Left colon (tissue), 2 donors: Measurements from ENCODE around the gene TAPBP. TPM values are rescaled to one million over a fixed set of nuclear protein-coding genes. Genes with fewer than 3 reads are reported as not detected.
"Not testable (repeated sequence)": the region's sequence is repeated elsewhere in the genome, so short reads cannot be mapped to it uniquely, and the experiment has no call there.

Experiments
- ATAC-seq: fragments of 200-7000 bp; cut with Tn5 transposase; one replicate; pipeline ENCODE4 v1.9.1; 2020; ENCODE audit warnings: mild to moderate bottlenecking, moderate library complexity
- DNase-seq, 2 donors: peaks; one replicate each; pipeline ENCODE4 v3.0.0-alpha.2; 2020
- intact Hi-C, 2 donors: fragments of 100-400 bp; cut with DNase I in 1 of 2; cut with micrococcal nuclease in 1 of 2; formaldehyde crosslinking; loops; one replicate each; pipeline versions ENCODE4 v1.11.2 to v1.14.0; 2022; cut with DNase I, micrococcal nuclease
- total RNA-seq, 2 donors: library from RNA; stranded (reverse); fragmentation: NEBNext Ultra II Directional; extraction: Animal tissue kit (Norgen Biotek cat#: 25700); gene quantifications; one replicate each; pipeline ENCODE4 v1.2.1, GENCODE V29; 2021
- donor health status: DM: no; HTN: no; CAD: no.
- donor health status: DM: yes; HTN: yes; CAD: no.

TAPBP gene
- total RNA-seq, 2 donors from 2014 or later = 229 to 283 TPM

GRCh38 chr6:33285214-33285613, 28.7 kb downstream of the TAPBP start:
- DNase-seq, ATAC-seq, intact Hi-C loops: not testable (repeated sequence)

- DNase-seq (no peak), ATAC-seq (no peak)
- intact Hi-C loops = no loop called here
Measured at GRCh38 chr6:33280539-33280938, 33.3 kb downstream of the TAPBP start.

GRCh38 chr6:33279971-33280511, 33.8 kb downstream of the TAPBP start:
- no peak for DNase-seq
- intact Hi-C loops = no loop called here
- ATAC-seq = peak; percentile 10

- intact Hi-C loops = no loop called here
- no peak for ATAC-seq
- DNase-seq = no peak
Measured at GRCh38 chr6:33279257-33279695, 34.6 kb downstream of the TAPBP start.

GRCh38 chr6:33278810-33279209, 35.1 kb downstream of the TAPBP start:
- intact Hi-C loops = no loop called here
- DNase-seq (no peak), ATAC-seq (no peak)

GRCh38 chr6:33278392-33278741, 35.5 kb downstream of the TAPBP start:
- intact Hi-C loops = no loop called here
- ATAC-seq (no peak), DNase-seq (peak in 1 of 2 donors; percentile 25)

GRCh38 chr6:33277663-33278391, 36.1 kb downstream of the TAPBP start:
- DNase-seq = peak in 1 of 2 donors; percentile 44
- no peak for ATAC-seq
- intact Hi-C loops = no loop called here

- intact Hi-C loops = no loop called here
- ATAC-seq = peak; percentile 78
- peak; percentile 90 to 95 for DNase-seq
Measured at GRCh38 chr6:33276864-33277662, 36.8 kb downstream of the TAPBP start, which contains the start of gene B3GALT4. TSS of gene B3GALT4 (plus strand) at chr6:33277123. CDS start at chr6:33277420, 297 bp downstream.

GRCh38 chr6:33276581-33276863, 37.4 kb downstream of the TAPBP start:
- intact Hi-C loops = no loop called here
- DNase-seq = no peak
- ATAC-seq = peak; percentile 0

GRCh38 chr6:33275795-33276580, 37.9 kb downstream of the TAPBP start:
- intact Hi-C loops, ATAC-seq: not testable (repeated sequence)
- DNase-seq = peak in 1 of 2 donors; percentile 10

GRCh38 chr6:33273924-33274902, 39.7 kb downstream of the TAPBP start:
- DNase-seq (no peak), ATAC-seq (no peak)
- intact Hi-C loops = no loop called here

GRCh38 chr6:33273129-33273923, 40.6 kb downstream of the TAPBP start:
- ATAC-seq (no peak), DNase-seq (no peak)
- intact Hi-C loops = no loop called here

GRCh38 chr6:33272275-33273128, 41.4 kb downstream of the TAPBP start:
- intact Hi-C loops = no loop called here
- DNase-seq = no peak
- peak; percentile 8 for ATAC-seq

GRCh38 chr6:33271468-33272274, 42.2 kb downstream of the TAPBP start, which contains the start of the genes RPS18 and VPS52:
TSS of gene RPS18 (plus strand) at chr6:33272075. CDS start at chr6:33272120, 45 bp downstream.
TSS of gene VPS52 (minus strand) at chr6:33271876. CDS start at chr6:33271675, 201 bp downstream.
- ATAC-seq = peak; percentile 84
- intact Hi-C loops = no loop called here
- DNase-seq = peak; percentile 91 to 96

- intact Hi-C loops = no loop called here
- ATAC-seq (peak; percentile 38), DNase-seq (no peak)
Measured at GRCh38 chr6:33271117-33271467, 42.8 kb downstream of the TAPBP start.

- intact Hi-C loops = no loop called here
- ATAC-seq (no peak), DNase-seq (no peak)
Measured at GRCh38 chr6:33264015-33264414, 49.9 kb downstream of the TAPBP start.
